ENCODE results near the gene SIK2.
"Not testable (repeated sequence)": the region's sequence is repeated elsewhere in the genome, so short reads cannot be mapped to it uniquely, and the experiment has no call there.

Gene SIK2

DNA sequence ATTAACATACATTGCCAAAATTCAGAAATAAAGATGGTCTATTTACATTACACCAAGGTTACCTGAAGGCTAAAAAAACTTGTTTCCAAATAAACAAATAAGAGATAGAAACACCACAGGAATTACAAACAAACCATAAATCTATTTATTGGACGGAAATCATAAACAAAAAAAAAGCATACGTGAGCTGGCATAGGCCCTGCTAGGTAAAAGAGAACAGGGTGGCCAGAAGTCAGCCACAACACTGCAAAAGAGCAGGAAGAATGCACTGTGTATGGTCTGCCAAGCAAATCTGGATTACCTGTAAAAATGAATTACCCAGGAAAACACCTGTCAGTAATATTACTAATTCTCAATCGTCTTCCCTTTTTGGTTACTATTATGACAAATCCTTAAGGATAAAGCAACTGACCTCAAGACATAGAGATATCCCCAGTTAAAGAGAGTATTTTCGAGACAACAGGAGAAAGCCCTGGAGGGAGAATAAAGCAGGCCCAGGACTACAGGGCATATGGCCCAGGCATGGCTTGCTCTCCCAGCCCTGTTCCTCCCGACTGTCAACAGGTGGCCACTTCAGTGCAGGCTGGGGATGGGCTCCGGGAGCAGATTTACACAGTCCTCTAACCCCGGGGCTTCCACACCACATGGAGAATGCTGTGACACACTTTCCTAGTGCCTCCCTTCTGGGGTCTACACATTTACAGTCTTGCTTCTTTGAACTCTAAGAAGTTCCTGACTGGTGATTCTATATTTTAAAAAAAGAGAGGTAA, 146.0 kb downstream of the SIK2 start:
- DNase-seq (no peak), ATAC-seq (no peak)
- Mint-ChIP-seq H3K27me3 (no peaks in the 10 kb centered on the region), H3K27ac (no peak overlapping the region), H3K4me3 (no peak overlapping the region), H3K9me3 (no peaks in the 10 kb centered on the region), H3K4me1 (no peaks in the 10 kb centered on the region)

DNA sequence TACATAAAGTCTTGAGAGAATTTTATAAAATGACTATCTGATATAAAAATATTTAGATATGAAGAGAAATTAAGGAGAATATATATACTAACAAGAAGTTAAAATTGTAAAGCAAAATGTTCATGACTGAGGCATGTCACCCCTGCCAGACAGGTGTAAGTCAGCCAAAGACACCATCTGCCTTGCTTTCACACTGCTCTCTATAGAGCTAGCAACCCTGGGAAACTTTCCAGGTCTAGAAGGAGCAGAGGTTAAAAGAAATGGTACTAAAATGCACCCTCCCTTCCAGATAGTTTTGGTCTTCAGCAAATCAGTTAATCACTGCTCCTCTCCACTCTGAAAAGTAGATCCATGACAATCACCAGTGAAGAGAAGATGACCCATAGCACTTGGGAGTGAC, 147.4 kb downstream of the SIK2 start:
- no peaks in the 10 kb centered on the region for H3K27me3 Mint-ChIP-seq
- H3K4me3 Mint-ChIP-seq: no peak overlapping the region
- no peak overlapping the region for H3K27ac Mint-ChIP-seq
- no peaks in the 10 kb centered on the region for H3K4me1 Mint-ChIP-seq
- ATAC-seq (no peak), DNase-seq (no peak)
- H3K9me3 Mint-ChIP-seq: no peaks in the 10 kb centered on the region

DNA sequence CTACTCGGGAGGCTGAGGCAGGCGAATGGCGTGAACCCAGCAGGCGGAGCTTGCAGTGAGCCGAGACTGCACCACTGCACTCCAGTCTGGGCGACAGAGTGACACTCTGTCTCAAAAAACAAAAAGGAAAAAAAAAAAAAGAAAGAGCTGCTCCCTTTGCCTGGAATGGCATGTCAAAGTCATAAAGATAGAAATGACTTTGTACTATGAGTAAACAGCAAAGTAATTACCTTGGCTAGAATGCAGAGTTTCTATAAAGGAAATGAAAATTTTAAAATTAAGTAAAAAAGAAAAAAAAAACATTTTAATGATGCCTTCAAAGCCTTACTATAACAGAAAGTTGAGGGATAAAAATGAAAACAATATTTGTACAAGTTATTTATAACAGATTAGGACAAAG, 153.8 kb downstream of the SIK2 start:
- Mint-ChIP-seq H3K9me3 (no peaks in the 10 kb centered on the region), H3K4me3 (no peak overlapping the region), H3K27ac (no peak overlapping the region), H3K27me3 (no peaks in the 10 kb centered on the region), H3K4me1 (no peaks in the 10 kb centered on the region)
- DNase-seq (no peak), ATAC-seq (no peak)

DNA sequence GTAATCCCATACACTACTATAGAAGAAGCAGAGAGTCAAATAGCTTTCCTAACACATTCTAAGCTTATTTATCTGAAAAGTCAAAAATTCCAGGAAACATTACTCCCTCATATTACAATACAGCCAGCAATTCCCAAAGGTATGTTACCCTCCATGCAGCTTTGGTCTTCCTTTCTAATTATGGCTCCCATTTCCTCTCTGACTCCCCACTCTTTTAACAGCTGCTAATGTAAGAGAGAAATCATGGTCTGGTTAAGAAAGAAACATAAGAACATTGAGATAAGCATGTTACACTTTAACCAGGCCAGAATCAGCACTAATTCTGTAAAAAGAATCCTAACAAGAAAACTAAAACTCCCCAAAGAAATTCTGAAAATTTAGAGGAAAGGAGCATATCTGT, 157.1 kb downstream of the SIK2 start:
- Mint-ChIP-seq H3K4me1 (peaks cover 19% of the 10 kb centered on the region), H3K9me3 (no peaks in the 10 kb centered on the region), H3K4me3 (no peak overlapping the region), H3K27ac (no peak overlapping the region), H3K27me3 (no peaks in the 10 kb centered on the region)
- ATAC-seq (no peak), DNase-seq (no peak)

DNA sequence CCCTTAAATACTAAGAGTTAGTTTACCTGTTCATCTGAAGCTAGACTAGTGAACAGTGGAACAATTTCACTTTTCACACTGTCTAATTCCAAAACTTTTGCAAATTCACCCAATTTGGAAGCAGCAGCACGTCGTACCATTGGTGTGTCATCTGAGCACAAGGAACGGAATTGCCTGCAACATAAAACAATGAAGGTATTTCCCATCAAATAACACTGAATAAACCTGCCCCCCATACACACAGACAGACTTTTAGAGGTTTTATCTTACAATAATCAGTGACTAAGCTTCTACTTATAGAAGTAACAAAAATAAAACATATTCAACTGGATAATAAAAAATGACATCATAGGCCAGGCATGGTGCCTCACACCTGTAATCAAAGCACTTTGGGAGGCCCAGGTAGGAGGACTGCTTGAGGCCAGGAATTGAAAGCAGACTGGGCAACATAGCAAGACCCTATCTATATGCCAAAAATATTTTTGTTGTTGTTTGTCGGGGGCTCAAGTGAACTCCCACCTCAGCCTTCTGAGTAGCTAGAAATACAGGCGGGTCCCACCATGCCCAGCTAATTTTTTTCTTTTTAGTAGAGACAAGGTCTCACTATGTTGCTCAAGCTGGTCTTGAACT, 157.6 kb downstream of the SIK2 start:
- H3K27ac Mint-ChIP-seq: no peak overlapping the region
- no peak for DNase-seq

DNA sequence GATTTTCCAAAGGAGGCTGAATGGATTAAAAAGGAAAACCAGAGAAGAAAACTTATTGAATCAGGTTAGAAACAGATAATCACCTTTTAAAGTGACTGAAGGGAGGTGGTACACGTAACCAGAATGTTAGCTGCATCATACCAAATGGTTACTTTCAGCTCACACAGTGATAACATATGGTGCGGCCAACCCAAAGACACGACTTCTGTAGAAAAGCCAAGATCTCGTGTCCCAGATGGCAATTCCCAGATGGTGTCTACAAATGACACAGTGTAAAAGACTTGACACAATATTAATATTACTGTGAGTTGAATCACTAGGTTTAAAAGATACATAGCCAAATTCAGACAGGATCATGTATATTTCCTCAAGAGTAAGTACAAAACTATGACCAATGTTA, 158.8 kb downstream of the SIK2 start:
- no peaks in the 10 kb centered on the region for H3K9me3 Mint-ChIP-seq
- peaks cover 28% of the 10 kb centered on the region for H3K4me1 Mint-ChIP-seq
- no peak overlapping the region for H3K4me3 Mint-ChIP-seq
- no peak for DNase-seq
- no peak overlapping the region for H3K27ac Mint-ChIP-seq
- no peaks in the 10 kb centered on the region for H3K27me3 Mint-ChIP-seq
- no peak for ATAC-seq

More for the DNA sequence above, 157.6 kb downstream of the SIK2 start:
- no peak for ATAC-seq
- Mint-ChIP-seq H3K9me3 (no peaks in the 10 kb centered on the region), H3K4me1 (peaks cover 25% of the 10 kb centered on the region), H3K27me3 (no peaks in the 10 kb centered on the region), H3K4me3 (no peak overlapping the region)

DNA sequence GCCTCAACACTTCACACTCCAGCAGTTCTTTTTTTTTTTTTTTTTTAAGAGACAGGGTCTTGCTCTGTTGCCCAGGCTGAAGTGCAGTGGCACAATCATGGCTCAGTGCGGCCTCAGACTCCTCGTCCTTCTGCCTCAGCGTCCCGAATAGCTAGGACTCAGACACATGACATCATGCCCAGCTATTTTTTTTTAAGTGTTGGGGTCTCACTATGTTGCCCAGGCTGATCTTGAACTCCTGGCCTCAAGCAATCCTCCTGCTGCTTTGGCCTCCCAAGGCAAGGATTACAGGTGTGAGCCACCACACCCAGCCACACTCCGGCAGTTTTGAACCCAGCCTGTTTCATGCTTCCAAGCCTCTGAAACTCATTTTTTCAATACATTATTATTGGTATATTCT, 160.3 kb downstream of the SIK2 start:
- no peak overlapping the region for H3K4me3 Mint-ChIP-seq
- no peak for DNase-seq
- peak overlapping the region in 1 of 2 donors; percentile 37 for H3K27ac Mint-ChIP-seq
- H3K9me3 Mint-ChIP-seq: no peaks in the 10 kb centered on the region
- H3K4me1 Mint-ChIP-seq: peaks cover 38% of the 10 kb centered on the region
- no peaks in the 10 kb centered on the region for H3K27me3 Mint-ChIP-seq
- no peak for ATAC-seq

DNA sequence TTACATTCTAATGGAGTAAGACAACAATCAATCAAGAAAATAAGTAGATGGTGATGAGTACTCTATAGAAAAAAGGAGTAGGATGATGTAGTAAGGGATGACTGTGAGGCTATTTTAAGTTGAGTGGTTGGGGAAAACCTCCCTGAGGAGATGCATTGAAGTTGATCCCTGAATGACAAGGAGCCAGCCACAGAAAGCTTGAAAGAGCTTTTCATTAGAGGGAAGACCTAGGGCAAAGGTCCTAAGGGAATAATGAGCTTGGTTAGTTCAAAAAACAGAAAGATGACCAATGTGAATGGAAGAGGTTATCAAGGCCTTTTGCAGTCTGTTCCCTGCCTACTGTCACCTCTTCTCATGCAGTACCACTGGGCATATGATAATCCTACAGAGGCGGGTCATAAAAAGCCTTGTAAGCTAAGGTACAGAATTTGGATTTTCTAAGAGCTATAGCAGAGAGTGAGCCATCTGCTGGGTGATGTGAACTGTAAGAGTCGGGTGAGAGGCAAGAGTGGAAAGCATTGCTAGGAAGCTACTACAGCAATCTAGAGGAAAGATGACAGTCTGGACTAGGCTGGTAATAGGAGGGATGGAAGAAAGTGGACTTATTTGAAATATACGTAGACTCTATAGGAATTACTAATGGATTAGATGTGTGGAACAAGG, 160.9 kb downstream of the SIK2 start:
- ATAC-seq: no peak
- no peaks in the 10 kb centered on the region for H3K27me3 Mint-ChIP-seq
- peaks cover 38% of the 10 kb centered on the region for H3K4me1 Mint-ChIP-seq
- H3K27ac Mint-ChIP-seq: no peak overlapping the region
- DNase-seq: no peak
- H3K9me3 Mint-ChIP-seq: no peaks in the 10 kb centered on the region
- no peak overlapping the region for H3K4me3 Mint-ChIP-seq

DNA sequence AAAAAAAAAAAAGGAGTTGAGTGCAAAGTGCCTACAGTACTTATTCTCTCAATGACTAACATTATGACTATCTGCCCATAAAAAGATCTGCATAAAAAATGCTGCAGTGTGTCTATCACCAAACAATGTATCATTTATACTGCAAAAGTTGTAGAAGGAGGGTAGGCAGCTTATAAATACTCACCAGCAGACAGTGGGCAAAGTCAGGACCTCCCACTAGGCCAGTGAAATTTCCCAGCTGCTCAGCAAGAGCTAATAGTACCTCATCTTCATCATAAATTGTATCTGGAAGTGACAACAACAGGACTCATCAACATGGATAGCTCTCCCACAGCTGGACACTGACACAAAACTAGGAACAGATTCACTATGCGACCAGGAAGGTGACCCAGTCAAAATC, 162.4 kb downstream of the SIK2 start:
- DNase-seq (no peak), ATAC-seq (no peak)
- no peaks in the 10 kb centered on the region for H3K9me3 Mint-ChIP-seq
- no peak overlapping the region for H3K27ac Mint-ChIP-seq
- H3K27me3 Mint-ChIP-seq: no peaks in the 10 kb centered on the region
- H3K4me1 Mint-ChIP-seq: peaks cover 38% of the 10 kb centered on the region
- peak overlapping the region; percentile 95 to 100 for H3K4me3 Mint-ChIP-seq

DNA sequence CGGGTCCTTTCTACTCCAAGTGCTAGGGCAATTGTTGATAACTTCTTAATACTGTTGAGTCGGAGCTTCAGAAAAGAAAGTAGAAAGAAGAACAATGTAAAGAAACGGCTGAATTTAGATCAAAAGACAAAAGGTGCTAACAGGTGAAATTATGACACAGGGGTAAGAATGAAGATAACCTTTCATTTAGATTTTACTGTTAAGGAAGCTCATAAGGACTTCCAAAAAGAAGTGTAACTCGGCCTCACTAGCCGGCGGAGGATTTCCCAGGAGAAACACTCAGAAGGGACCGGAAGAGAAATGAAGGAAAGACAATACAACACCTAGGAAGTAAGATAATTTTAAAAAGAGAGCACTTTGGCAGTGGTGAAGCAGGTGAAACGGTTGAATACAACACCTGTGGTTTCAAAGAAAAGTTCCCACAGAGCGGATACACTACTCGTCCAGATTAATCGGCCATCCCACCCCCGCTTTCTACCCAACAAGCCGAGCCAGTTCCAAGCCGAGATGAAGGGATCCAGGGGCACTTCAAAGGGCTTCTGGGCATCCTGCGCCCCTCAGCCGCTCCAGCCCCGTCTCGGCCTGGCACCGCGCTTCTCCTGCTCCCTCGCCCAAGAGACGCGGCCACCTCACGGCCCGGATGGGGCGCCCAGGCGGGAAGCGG, 163.2 kb downstream of the SIK2 start:
- peak overlapping the region; percentile 95 to 100 for H3K4me3 Mint-ChIP-seq
- H3K4me1 Mint-ChIP-seq: peaks cover 38% of the 10 kb centered on the region
- DNase-seq: no peak
- no peaks in the 10 kb centered on the region for H3K9me3 Mint-ChIP-seq
- H3K27ac Mint-ChIP-seq: peak overlapping the region; percentile 97 to 99
- no peak for ATAC-seq
- H3K27me3 Mint-ChIP-seq: no peaks in the 10 kb centered on the region

DNA sequence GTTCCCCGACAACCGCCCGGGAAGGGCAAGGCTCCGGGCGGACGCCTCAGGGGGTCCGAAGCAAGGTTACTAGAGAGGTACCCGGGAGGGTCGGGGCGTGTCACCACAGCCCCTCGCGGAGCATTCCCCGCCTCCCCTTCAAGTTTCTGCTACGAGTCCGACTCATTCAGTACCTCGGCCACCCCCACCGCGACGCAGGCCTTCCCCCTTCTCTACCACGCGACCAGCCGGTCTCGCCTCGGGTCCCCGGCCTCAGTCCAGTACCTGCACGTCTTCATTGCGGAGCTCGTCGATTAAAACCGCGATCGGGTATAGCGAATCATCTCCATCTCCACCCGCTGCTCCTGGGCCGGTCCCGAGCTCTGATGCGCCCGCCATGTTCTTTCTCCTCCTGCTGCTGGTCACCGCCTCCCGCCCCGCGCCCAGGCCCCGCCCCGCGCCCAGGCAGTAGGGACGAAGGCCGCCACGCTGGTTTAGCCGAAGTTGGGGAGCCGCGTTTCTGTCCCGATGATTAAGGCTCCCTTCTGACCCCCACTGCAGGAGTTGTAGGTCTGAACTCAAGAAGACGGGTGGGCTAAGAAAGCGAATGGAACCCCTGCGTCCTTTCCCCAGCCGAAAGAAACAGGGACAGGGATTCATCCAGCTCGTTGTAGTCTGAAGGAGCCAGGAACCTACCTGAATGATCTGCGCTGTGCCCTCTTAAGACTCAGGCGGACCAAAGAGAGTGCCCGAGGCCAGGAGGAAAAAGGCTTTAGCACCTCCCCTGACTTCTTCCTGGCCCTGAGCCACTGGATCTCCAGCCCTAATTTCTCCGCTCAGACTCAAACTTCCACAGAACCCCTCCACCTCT, 164.0 kb downstream of the SIK2 start, which contains the start of gene PPP2R1B:
Gene PPP2R1B, minus strand, starts transcription at position 406 of the 850 bp plus-strand sequence. Its CDS starts 28 bp downstream, at position 378.
- peak within 1 kb of the TSS; percentile 95 to 100 for H3K4me3 Mint-ChIP-seq
- H3K27me3 Mint-ChIP-seq: no peaks in the 10 kb centered on the region
- ATAC-seq: peak; percentile 96
- peak; percentile 72 to 74 for DNase-seq
- no peaks in the 10 kb centered on the region for H3K9me3 Mint-ChIP-seq
- H3K27ac Mint-ChIP-seq: peak within 1 kb of the TSS; percentile 97 to 99
- H3K4me1 Mint-ChIP-seq: peaks cover 38% of the 10 kb centered on the region

DNA sequence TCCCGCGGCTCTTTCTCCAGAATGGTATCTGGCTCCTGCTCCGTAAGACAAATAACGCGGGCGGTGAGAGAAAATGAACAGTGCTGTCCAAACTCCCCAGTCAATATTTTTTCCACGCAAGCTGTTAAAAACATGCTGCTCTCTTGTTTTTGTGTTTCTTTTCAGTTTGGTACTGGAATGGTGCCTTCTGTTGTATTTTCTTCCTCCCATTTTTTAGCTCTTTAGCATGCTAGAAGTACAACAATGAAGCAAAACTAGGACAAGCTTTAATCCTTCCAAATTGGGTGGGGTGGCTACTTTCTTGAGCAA, 164.5 kb downstream of the SIK2 start:
- H3K4me1 Mint-ChIP-seq: peaks cover 38% of the 10 kb centered on the region
- no peak for ATAC-seq
- H3K27me3 Mint-ChIP-seq: no peaks in the 10 kb centered on the region
- H3K4me3 Mint-ChIP-seq: peak overlapping the region; percentile 95 to 100
- no peak for DNase-seq
- peak overlapping the region; percentile 72 to 99 for H3K27ac Mint-ChIP-seq
- H3K9me3 Mint-ChIP-seq: no peaks in the 10 kb centered on the region

DNA sequence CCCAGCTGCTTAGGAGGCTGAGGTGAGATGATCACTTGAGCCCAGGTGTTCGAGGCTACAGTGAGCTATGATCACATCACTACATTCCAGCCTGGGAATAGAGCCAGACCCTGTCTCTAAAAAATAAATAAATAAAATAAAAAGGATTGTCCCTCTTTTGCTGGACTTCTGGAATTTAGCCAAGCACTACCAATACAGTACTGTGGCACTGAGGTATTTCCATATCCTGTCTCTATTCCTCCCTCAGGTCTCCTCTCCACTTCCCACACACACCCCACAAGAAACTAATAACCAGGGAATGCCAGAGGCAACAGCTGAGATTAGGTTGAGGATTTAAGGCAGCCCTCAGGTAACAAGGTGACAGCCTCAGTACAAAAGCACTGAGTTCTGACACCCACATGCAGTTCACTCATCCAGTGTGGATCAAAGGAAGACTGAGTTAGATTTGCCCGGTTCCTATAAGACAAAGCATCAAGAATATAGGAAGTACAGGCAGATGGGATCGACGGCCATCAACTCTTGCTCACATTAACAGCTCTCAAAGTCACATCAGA, 168.4 kb downstream of the SIK2 start:
- ATAC-seq: no peak
- no peak for DNase-seq
- H3K27me3 Mint-ChIP-seq: no peaks in the 10 kb centered on the region
- H3K27ac Mint-ChIP-seq: no peak overlapping the region
- no peaks in the 10 kb centered on the region for H3K9me3 Mint-ChIP-seq
- peaks cover 10% of the 10 kb centered on the region for H3K4me1 Mint-ChIP-seq
- no peak overlapping the region for H3K4me3 Mint-ChIP-seq

DNA sequence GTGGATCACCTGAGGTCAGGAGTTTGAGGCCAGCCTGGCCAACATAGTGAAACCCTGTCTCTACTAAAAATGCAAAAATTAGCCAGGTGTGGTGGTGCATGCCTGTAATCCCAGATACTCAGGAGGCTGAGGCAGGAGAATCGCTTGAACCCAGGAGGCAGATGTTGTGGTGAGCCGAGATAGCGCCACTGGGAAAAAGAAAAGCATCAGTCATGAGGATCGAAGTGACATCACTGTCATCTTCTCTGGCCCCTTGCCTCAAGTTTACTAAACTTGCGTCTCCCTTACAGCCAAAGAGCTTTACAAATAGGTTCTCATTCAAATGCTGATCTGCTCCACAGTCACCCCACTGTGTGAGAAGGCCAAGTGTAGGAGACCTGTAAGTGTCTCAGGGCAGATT, 169.0 kb downstream of the SIK2 start:
- DNase-seq, H3K9me3 Mint-ChIP-seq, H3K27me3 Mint-ChIP-seq, H3K27ac Mint-ChIP-seq, ATAC-seq, H3K4me1 Mint-ChIP-seq, H3K4me3 Mint-ChIP-seq: not testable (repeated sequence)

DNA sequence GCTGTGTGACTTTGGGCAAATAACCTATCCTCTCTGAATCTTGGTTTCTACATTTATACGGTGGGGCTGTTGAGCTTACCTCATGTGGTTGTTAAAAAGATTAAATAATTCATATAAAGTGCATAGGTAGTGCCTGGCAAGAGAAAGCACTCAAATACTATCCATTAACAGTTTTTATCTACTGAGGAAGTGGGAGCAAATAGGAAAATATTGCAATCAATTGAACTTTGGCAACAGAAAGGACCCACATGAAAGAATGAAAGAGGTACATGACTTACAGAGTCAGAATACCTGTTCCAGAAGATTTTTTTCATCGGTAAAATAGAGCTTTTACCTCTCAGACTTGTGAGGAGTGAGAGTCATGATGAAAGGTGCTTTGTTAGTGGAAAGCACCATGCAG, 170.3 kb downstream of the SIK2 start:
- ATAC-seq: no peak
- H3K4me3 Mint-ChIP-seq: no peak overlapping the region
- DNase-seq: no peak
- no peak overlapping the region for H3K27ac Mint-ChIP-seq
- no peaks in the 10 kb centered on the region for H3K9me3 Mint-ChIP-seq
- H3K4me1 Mint-ChIP-seq: no peaks in the 10 kb centered on the region
- no peaks in the 10 kb centered on the region for H3K27me3 Mint-ChIP-seq
